Vagina (tissue), 2 donors: ENCODE data around the gene ZNF878.
A peak's percentile ranks its signal among the peaks of the same experiment; 100 is the strongest.

ENCODE experiments used
- POLR2A ChIP-seq, 2 donors: fragments of 450-650 bp; IDR thresholded peaks; one replicate each; pipeline ENCODE4 v1.6.1; 2017; ENCODE audit warnings: antibody characterized with exemption in 2 of 2, mild to moderate bottlenecking in 2 of 2, moderate library complexity in 2 of 2
- POLR2AphosphoS5 ChIP-seq, 2 donors: sonication (generic); formaldehyde crosslinking; IDR thresholded peaks; one replicate each; pipeline ENCODE4 v1.9.0; 2017; ENCODE audit warnings: antibody characterized with exemption in 2 of 2, mild to moderate bottlenecking in 2 of 2, low read depth in 1 of 2; ENCODE audit not compliant: insufficient read depth in 1 of 2
- TF ChIP-seq, protein P1 (sequence below), 3 experiments: fragments of 450-650 bp in 2 of 3; fragments of 200-600 bp in 1 of 3; sonication (generic) in 1 of 3; IDR thresholded peaks; one replicate each; pipeline ENCODE4 v1.5.1; 2017 to 2019; ENCODE audit warnings: antibody characterized with exemption in 3 of 3, mild to moderate bottlenecking in 2 of 3, moderate library complexity in 2 of 3

DNA sequence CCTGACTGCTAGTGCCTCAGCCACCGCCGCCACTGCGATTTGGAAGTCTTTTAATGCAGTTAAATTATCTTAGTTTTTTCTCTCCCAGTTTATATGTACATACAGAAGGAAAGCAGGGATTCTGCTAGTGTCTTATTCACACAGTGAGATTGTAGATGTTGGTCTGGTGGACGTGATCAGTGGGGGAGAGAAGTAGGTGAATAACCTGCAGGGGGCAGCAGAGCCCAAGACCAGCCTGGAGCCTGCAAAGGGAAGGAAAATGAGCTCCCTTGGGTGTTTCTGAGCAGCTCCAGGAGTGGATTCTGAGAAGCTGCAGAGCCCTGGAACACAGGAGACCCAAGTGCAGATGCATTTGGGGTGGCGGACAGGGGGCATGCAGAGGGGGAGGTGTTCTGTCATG, 38.0 kb upstream of the ZNF878 start:
- TF ChIP-seq, protein P1, sequence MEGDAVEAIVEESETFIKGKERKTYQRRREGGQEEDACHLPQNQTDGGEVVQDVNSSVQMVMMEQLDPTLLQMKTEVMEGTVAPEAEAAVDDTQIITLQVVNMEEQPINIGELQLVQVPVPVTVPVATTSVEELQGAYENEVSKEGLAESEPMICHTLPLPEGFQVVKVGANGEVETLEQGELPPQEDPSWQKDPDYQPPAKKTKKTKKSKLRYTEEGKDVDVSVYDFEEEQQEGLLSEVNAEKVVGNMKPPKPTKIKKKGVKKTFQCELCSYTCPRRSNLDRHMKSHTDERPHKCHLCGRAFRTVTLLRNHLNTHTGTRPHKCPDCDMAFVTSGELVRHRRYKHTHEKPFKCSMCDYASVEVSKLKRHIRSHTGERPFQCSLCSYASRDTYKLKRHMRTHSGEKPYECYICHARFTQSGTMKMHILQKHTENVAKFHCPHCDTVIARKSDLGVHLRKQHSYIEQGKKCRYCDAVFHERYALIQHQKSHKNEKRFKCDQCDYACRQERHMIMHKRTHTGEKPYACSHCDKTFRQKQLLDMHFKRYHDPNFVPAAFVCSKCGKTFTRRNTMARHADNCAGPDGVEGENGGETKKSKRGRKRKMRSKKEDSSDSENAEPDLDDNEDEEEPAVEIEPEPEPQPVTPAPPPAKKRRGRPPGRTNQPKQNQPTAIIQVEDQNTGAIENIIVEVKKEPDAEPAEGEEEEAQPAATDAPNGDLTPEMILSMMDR (IDR thresholded peaks at IDR 0.05), result peak in 1 of 3 experiments; percentile 23
- TF ChIP-seq POLR2A (IDR thresholded peaks at IDR 0.05) (no peak), POLR2AphosphoS5 (IDR thresholded peaks at IDR 0.05; ENCODE audit: insufficient read depth in 1 of 2, low read depth in 1 of 2) (peak in 1 of 2 donors; percentile 31)
